Karpas-422 (cell line): Measurements from ENCODE around the gene PERP. TPM values are rescaled to one million over a fixed set of nuclear protein-coding genes. Genes with fewer than 3 reads are reported as not detected.

Source experiments
- DNase-seq: peaks from one replicate; pipeline ENCODE4 v3.0.0-alpha.2; 2015
- H2AFZ ChIP-seq: fragments of 200-600 bp; sonication (generic); 2 replicates; pipeline ENCODE4 v1.6.1; 2014; ENCODE audit warnings: antibody characterized with exemption, low read length, mixed read lengths
- H3K27ac ChIP-seq: fragments of 200-600 bp; sonication (generic); 2 replicates; pipeline ENCODE4 v1.5.1; 2014; ENCODE audit warnings: mild to moderate bottlenecking, low read length, moderate library complexity
- H3K27me3 ChIP-seq: fragments of 200-600 bp; sonication (generic); 2 replicates; pipeline ENCODE4 v1.6.1; 2014; ENCODE audit warnings: low read length, mixed read lengths
- H3K36me3 ChIP-seq: fragments of 200-600 bp; sonication (generic); 2 replicates; pipeline ENCODE4 v1.6.1; 2014; ENCODE audit warnings: low read length, mixed read lengths; ENCODE audit not compliant: insufficient read depth
- H3K4me1 ChIP-seq: fragments of 200-600 bp; sonication (generic); 2 replicates; pipeline ENCODE4 v1.6.1; 2014; ENCODE audit warnings: mild to moderate bottlenecking, low read length, mixed read lengths
- H3K4me2 ChIP-seq: fragments of 200-600 bp; sonication (generic); 2 replicates; pipeline ENCODE4 v1.6.1; 2014; ENCODE audit warnings: low read length, low read depth, mild to moderate bottlenecking; ENCODE audit not compliant: poor library complexity, severe bottlenecking
- H3K4me3 ChIP-seq: fragments of 200-600 bp; sonication (generic); 2 replicates; pipeline ENCODE4 v1.5.1; 2014; ENCODE audit warnings: mild to moderate bottlenecking, antibody characterized with exemption, low read length, mixed read lengths
- H3K79me2 ChIP-seq: fragments of 200-600 bp; sonication (generic); 2 replicates; pipeline ENCODE4 v1.6.1; 2014; ENCODE audit warnings: mild to moderate bottlenecking, low read length, mixed read lengths
- H3K9ac ChIP-seq: fragments of 200-600 bp; sonication (generic); 2 replicates; pipeline ENCODE4 v1.6.0; 2014; ENCODE audit warnings: low read length
- H3K9me2 ChIP-seq: fragments of 200-600 bp; sonication (generic), shearing (Covaris generic); replicated peaks from 2 replicates; pipeline ENCODE4 v1.6.0; 2014; ENCODE audit warnings: mild to moderate bottlenecking, low read length, moderate library complexity; ENCODE audit not compliant: insufficient read depth
- H3K9me3 ChIP-seq: fragments of 300-700, 200-600 bp; sonication (generic); 2 replicates; pipeline ENCODE4 v1.6.1; 2014; ENCODE audit warnings: low read length, mixed read lengths
- H4K20me1 ChIP-seq: fragments of 200-600 bp; sonication (generic); 2 replicates; pipeline ENCODE4 v1.6.1; 2014; ENCODE audit warnings: mild to moderate bottlenecking, antibody characterized with exemption, low read length, low read depth; ENCODE audit not compliant: insufficient read depth
- total RNA-seq: library from RNA; depleted of rRNA; stranded (reverse); fragments of >200 nt; shearing (Covaris generic); gene quantifications from 2 replicates; pipeline ENCODE4 v1.2.3, GENCODE V29; 2014; ENCODE audit warnings: low replicate concordance

Gene PERP
- total RNA-seq, 1 experiment from 2014 or later, result not detected

DNA sequence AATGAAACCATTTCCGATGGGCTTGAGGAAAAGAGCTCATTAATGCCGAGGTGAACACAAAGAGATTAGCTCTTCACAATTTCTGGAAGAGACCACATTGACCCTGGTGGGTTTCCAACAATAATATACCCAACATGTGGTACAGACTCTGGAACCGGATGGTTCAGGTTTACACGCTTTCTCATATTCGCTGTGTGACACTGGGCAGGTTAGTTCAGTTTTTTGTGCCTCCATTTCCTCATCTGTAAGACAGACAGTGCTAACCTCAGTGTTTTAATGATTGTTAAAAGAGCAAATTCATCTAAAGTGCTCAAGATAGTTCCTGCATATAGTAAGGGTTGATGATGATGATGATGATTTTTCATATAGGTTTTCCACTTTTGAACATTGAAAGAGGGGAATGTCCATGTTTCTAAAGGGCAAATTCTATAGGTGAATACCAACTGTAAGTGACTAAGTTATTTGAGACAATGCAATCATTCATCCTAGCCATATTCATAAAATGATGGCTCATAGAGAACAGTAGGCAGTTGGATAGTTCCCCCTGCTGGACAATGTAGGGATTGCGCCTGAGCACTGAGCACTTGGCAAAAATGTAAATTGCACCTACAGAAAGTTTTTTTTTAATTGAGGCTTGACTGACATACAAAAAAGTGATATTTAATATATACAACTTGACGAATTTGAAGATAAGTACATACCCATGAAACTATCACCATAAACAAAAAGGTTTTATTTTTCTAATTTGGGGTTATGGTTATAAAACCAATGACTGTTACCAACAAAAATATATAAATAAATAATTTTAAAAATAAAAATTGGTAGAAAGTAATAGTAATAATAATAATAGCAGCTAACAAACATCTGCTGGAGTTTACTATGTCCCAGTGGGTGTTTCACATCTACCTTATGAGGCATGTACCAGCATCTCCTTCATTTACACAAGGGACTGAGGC lies 2.1 kb upstream of the PERP start:
- DNase-seq, result peak; percentile 88
- Histone ChIP-seq H3K79me2 (no peaks in the 10 kb centered on the region), H3K4me3 (no peak overlapping the region), H3K27me3 (0 out of 2 replicates have a peak, but pooled peaks cover 2% of the 10 kb centered on the region), H3K4me1 (no peaks in the 10 kb centered on the region), H3K4me2 (no peak overlapping the region), H3K36me3 (no peaks in the 10 kb centered on the region), H3K9me3 (no peaks in the 10 kb centered on the region), H2AFZ (no peak overlapping the region), H3K9me2 (no peaks in the 10 kb centered on the region), H3K9ac (no peak overlapping the region), H4K20me1 (no peaks in the 10 kb centered on the region), H3K27ac (no peak overlapping the region)

DNA sequence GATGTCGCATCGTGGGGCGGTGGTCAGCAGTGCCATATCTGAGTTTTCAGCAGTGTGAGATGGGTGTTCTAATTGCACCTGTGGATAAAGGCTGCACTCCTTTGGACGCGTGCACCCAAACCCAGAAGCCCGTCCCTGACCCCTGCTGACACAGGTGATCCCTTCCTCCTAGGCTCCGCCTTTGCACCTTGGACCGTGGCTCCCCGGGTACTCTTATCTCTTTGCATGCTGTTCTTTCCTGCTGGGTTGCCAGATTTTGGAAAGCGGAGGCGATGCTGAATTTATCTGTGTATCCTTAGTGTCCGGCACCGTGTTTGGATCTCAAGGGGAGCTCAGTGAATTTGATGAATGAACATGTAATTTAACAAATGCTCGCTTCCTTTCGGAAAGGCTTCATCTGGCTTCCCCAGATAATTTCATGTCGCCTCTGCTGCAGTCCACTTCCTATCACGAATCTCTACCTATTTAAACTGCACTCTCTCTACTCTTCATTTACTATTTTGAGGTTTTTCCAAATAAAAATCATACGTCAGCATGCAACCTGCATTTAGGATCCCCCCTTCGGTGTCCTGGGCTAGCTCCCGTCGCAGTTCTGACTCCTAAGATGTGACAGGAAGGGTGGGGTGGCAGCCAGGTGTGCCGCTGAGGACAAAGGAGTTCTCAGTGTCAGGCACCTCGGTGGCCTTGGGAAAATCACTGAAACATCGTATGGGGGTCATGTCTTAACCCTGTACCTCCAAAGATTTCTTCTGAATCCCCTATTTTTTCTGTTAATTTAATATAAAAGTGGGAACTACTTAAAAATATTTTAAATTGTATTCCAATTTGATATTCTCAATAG lies 753 bp upstream of the PERP start:
- 0 out of 2 replicates have a peak, but pooled peaks cover 2% of the 10 kb centered on the region for H3K27me3 ChIP-seq

DNA sequence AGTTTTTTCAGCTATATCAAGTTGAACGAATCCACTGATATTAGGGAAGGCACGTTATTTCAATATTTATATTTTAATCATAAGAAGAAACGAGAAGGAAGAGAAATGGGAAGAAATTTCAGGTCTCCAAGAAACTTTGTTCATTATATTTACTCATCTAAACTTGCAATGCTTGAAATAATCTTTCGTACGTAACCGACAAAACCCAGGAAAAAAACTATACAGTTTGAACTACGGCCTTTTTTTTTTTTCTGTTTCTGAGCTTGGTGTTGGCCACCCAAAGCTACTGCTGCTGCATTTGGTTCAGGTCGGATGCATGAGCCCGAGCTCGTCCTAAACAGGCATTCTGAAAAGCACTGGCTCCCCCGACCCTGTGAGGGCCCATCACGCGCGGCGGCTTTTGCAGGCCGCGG lies 548 bp downstream of the PERP start:
- DNase-seq, result no peak
- Histone ChIP-seq H3K27me3 (0 out of 2 replicates have a peak, but pooled peaks cover 2% of the 10 kb centered on the region), H3K9me3 (no peaks in the 10 kb centered on the region), H3K27ac (no peak overlapping the region), H3K9ac (no peak overlapping the region), H3K79me2 (no peaks in the 10 kb centered on the region), H3K36me3 (no peaks in the 10 kb centered on the region), H3K9me2 (no peaks in the 10 kb centered on the region), H3K4me2 (no peak overlapping the region), H4K20me1 (no peaks in the 10 kb centered on the region), H3K4me1 (no peaks in the 10 kb centered on the region), H2AFZ (no peak overlapping the region), H3K4me3 (no peak overlapping the region)

More for the DNA sequence above, 753 bp upstream of the PERP start:
- Histone ChIP-seq H3K9me3 (no peaks in the 10 kb centered on the region), H3K27ac (no peak overlapping the region), H4K20me1 (no peaks in the 10 kb centered on the region), H3K79me2 (no peaks in the 10 kb centered on the region), H3K4me3 (no peak overlapping the region), H2AFZ (no peak overlapping the region), H3K9ac (no peak overlapping the region), H3K36me3 (no peaks in the 10 kb centered on the region), H3K9me2 (no peaks in the 10 kb centered on the region), H3K4me2 (no peak overlapping the region), H3K4me1 (no peaks in the 10 kb centered on the region)
- no peak for DNase-seq

DNA sequence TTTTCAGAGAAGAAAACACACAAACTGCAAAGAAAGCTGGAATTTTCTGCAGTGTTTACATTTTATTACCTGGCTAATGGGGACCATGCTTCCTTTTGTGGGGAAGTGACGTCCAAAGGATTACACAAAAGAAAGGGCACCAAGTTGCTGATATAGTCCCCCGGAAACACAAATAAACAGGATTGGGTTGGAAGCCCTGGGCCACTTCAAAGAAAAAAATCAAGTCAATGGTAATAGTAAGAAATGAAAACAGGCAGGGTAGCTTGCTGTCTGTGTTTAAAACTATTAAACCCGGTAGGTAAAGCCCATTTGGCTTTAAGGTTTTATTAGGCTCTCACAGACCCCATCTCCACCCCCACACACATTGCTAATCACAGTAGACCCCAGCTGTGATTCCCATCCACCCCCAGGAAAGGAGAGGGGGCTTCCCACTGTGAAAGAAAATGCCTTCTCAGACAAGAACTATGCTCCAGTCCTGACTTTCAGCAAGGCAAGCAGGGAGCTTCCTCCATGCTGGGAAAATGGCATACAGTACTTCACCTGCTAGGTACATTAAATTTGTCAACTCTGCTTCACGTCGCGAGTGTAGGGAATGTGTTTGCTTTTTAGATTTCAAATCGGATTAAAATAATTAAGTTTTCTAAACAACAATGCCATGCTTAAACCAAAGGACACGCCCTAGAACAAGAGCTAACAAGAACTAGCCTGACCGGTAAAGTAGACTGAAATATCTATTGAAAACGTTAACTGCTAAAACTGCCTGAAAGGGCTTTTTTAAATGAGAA lies 1.1 kb downstream of the PERP start:
- no peaks in the 10 kb centered on the region for H3K9me3 ChIP-seq
- H2AFZ ChIP-seq, result no peak overlapping the region
- no peak overlapping the region for H3K27ac ChIP-seq
- H3K4me3 ChIP-seq, result no peak overlapping the region
- no peaks in the 10 kb centered on the region for H4K20me1 ChIP-seq
- H3K79me2 ChIP-seq, result no peaks in the 10 kb centered on the region
- no peak overlapping the region for H3K9ac ChIP-seq
- no peak for DNase-seq
- 0 out of 2 replicates have a peak, but pooled peaks cover 2% of the 10 kb centered on the region for H3K27me3 ChIP-seq
- no peaks in the 10 kb centered on the region for H3K9me2 ChIP-seq
- H3K4me1 ChIP-seq, result no peaks in the 10 kb centered on the region
- no peaks in the 10 kb centered on the region for H3K36me3 ChIP-seq
- H3K4me2 ChIP-seq, result no peak overlapping the region

DNA sequence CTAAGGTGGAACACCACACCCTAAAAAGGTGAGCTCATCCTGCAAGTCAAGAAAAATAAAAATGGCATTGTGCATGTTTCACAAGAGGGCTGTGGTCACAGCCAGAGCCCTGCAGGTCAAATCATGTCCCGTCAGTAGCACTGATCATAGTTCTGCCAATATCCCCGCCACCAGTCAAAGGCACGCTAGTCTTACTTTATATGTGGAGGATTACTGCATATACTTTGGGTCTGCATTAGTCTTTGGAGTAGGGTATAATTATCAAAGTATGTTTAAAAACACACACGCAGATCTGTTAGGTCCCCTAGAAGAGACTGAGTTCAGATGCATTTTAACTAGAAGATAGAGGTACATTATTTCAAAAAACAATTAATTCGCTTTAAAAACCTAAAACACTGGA lies 1.8 kb downstream of the PERP start:
- H2AFZ ChIP-seq, result no peak overlapping the region
- no peak overlapping the region for H3K4me2 ChIP-seq

DNA sequence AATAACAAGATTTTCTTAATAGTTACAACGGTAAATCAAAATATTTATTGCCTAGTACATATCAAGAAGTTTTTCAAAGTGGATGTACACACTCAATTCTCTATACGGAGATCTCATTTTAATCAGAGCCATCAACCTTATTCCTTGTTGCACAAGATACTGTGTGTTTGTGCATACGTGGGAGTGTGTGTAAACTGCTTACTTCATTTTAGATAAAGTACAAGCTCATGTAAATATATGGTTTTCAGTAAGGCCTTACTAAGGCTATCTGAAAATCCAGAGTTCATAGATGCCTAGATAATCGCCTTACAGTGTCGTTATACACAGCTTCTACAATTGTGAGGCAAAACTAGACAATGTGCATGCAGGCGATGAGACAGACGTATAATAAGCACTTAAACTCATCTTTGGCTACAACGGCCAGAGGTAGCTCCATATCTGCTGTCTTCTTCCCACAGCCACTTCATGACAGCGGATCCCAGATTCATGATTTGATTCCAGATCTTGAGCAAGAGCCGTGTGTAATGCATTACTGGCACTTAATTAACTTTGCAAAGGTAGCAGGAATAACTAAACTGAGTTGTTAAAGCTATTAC lies 2.5 kb downstream of the PERP start:
- no peak for DNase-seq
- no peak overlapping the region for H3K9ac ChIP-seq
- no peak overlapping the region for H3K4me2 ChIP-seq
- H3K27me3 ChIP-seq, result 0 out of 2 replicates have a peak, but pooled peaks cover 2% of the 10 kb centered on the region
- H3K36me3 ChIP-seq, result no peaks in the 10 kb centered on the region
- no peaks in the 10 kb centered on the region for H4K20me1 ChIP-seq
- no peak overlapping the region for H2AFZ ChIP-seq
- no peak overlapping the region for H3K27ac ChIP-seq
- no peak overlapping the region for H3K4me3 ChIP-seq
- no peaks in the 10 kb centered on the region for H3K4me1 ChIP-seq
- no peaks in the 10 kb centered on the region for H3K9me2 ChIP-seq
- no peaks in the 10 kb centered on the region for H3K9me3 ChIP-seq
- no peaks in the 10 kb centered on the region for H3K79me2 ChIP-seq

More for the DNA sequence above, 1.8 kb downstream of the PERP start:
- Histone ChIP-seq H3K27ac (no peak overlapping the region), H3K9me2 (no peaks in the 10 kb centered on the region), H3K9ac (no peak overlapping the region), H3K79me2 (no peaks in the 10 kb centered on the region), H3K36me3 (no peaks in the 10 kb centered on the region), H3K4me1 (no peaks in the 10 kb centered on the region), H3K27me3 (0 out of 2 replicates have a peak, but pooled peaks cover 2% of the 10 kb centered on the region), H4K20me1 (no peaks in the 10 kb centered on the region), H3K4me3 (no peak overlapping the region), H3K9me3 (no peaks in the 10 kb centered on the region)
- no peak for DNase-seq

DNA sequence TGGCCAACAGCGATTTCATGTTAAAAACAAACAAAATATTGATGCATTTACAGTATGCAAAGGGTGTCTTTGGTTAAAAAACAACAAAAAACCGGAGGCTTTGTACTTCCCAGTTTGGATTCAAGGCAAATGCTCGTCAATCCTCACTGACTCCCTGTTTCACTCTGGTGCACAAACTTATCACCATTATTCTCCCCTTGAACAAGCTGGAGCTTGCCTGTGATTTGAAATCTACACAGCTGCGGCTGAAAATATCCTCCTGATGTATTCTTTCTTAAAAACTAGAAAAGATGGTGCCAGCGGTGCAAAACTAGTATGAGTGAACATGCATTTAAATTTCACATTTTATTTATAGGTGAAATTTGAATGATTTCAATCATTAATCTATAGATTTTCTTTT lies 3.3 kb downstream of the PERP start:
- Histone ChIP-seq H3K79me2 (no peaks in the 10 kb centered on the region), H3K9me3 (no peaks in the 10 kb centered on the region), H3K4me2 (no peak overlapping the region), H2AFZ (no peak overlapping the region), H3K36me3 (no peaks in the 10 kb centered on the region), H3K9ac (no peak overlapping the region), H3K4me3 (no peak overlapping the region), H3K4me1 (no peaks in the 10 kb centered on the region), H3K9me2 (no peaks in the 10 kb centered on the region), H4K20me1 (no peaks in the 10 kb centered on the region), H3K27ac (no peak overlapping the region), H3K27me3 (0 out of 2 replicates have a peak, but pooled peaks cover 2% of the 10 kb centered on the region)
- DNase-seq, result no peak
